ENCODE results near the gene HDAC10. TPM values are rescaled to one million over a fixed set of nuclear protein-coding genes. Genes with fewer than 3 reads are reported as not detected.

Gene HDAC10
- total and polyA plus RNA-seq, 2 experiments from 2014 or later, result 23.8 to 30.2 TPM

GRCh38 chr22:50215297-50216054 lies 35.6 kb downstream of the HDAC10 start:
- H3K9me3 ChIP-seq (ENCODE audit: low read depth), result no peaks in the 10 kb centered on the region
- TF ChIP-seq EZH2 (IDR thresholded peaks at IDR 0.05; ENCODE audit: borderline replicate concordance), result no peak
- TF ChIP-seq CTCF (IDR thresholded peaks at IDR 0.05; ENCODE audit: poor library complexity), result no peak
- TF ChIP-seq EZH2phosphoT487 (IDR thresholded peaks at IDR 0.05; ENCODE audit: low read depth, severe bottlenecking, unreplicated experiment), result no peak
- peaks cover 20% of the 10 kb centered on the region for H4K20me1 ChIP-seq (ENCODE audit: insufficient read depth, poor library complexity, severe bottlenecking)
- no peaks in the 10 kb centered on the region for H3K27me3 ChIP-seq
- H3K9me2 ChIP-seq (replicated peaks; ENCODE audit: insufficient read depth), result no peaks in the 10 kb centered on the region
- peaks cover 34% of the 10 kb centered on the region for H3K79me2 ChIP-seq
- H2AFZ ChIP-seq, result no peak overlapping the region
- WGBS (ENCODE audit: low lambda C conversion rate, missing lambda C conversion rate), result 96% methylated on average over 14 of the region's 17 CpGs
- H3K4me2 ChIP-seq, result no peak overlapping the region
- H3K4me3 ChIP-seq, result no peak overlapping the region
- no peaks in the 10 kb centered on the region for H3K36me3 ChIP-seq (replicated peaks; ENCODE audit: insufficient read depth, low read depth)
- no peak overlapping the region for H3K27ac ChIP-seq
- no peaks in the 10 kb centered on the region for H3K4me1 ChIP-seq (ENCODE audit: insufficient read depth)
- DNase-seq (ENCODE audit: low spot score), result no peak

GRCh38 chr22:50213263-50213662 lies 37.8 kb downstream of the HDAC10 start:
- no peaks in the 10 kb centered on the region for H3K27me3 ChIP-seq
- no peak for DNase-seq (ENCODE audit: low spot score)
- WGBS (ENCODE audit: low lambda C conversion rate, missing lambda C conversion rate), result 97% methylated on average over 9 of the region's 9 CpGs
- no peak overlapping the region for H3K27ac ChIP-seq
- no peaks in the 10 kb centered on the region for H3K9me3 ChIP-seq (ENCODE audit: low read depth)
- no peak for TF ChIP-seq EZH2phosphoT487 (IDR thresholded peaks at IDR 0.05; ENCODE audit: low read depth, severe bottlenecking, unreplicated experiment)
- no peak for TF ChIP-seq CTCF (IDR thresholded peaks at IDR 0.05; ENCODE audit: poor library complexity)
- no peak for TF ChIP-seq EZH2 (IDR thresholded peaks at IDR 0.05; ENCODE audit: borderline replicate concordance)
- peaks cover 28% of the 10 kb centered on the region for H4K20me1 ChIP-seq (ENCODE audit: insufficient read depth, poor library complexity, severe bottlenecking)
- no peaks in the 10 kb centered on the region for H3K4me1 ChIP-seq (ENCODE audit: insufficient read depth)
- H3K4me2 ChIP-seq, result no peak overlapping the region
- no peaks in the 10 kb centered on the region for H3K9me2 ChIP-seq (replicated peaks; ENCODE audit: insufficient read depth)
- H2AFZ ChIP-seq, result no peak overlapping the region
- no peak overlapping the region for H3K4me3 ChIP-seq
- no peaks in the 10 kb centered on the region for H3K36me3 ChIP-seq (replicated peaks; ENCODE audit: insufficient read depth, low read depth)
- H3K79me2 ChIP-seq, result peaks cover 43% of the 10 kb centered on the region

GRCh38 chr22:50211147-50211546 lies 39.9 kb downstream of the HDAC10 start:
- Histone ChIP-seq H3K4me3 (no peak overlapping the region), H3K4me2 (no peak overlapping the region), H3K27ac (no peak overlapping the region), H2AFZ (no peak overlapping the region), H3K9me3 (ENCODE audit: low read depth) (no peaks in the 10 kb centered on the region), H4K20me1 (ENCODE audit: insufficient read depth, poor library complexity, severe bottlenecking) (peaks cover 28% of the 10 kb centered on the region), H3K36me3 (replicated peaks; ENCODE audit: insufficient read depth, low read depth) (no peaks in the 10 kb centered on the region), H3K27me3 (no peaks in the 10 kb centered on the region), H3K9me2 (replicated peaks; ENCODE audit: insufficient read depth) (no peaks in the 10 kb centered on the region), H3K79me2 (peaks cover 50% of the 10 kb centered on the region), H3K4me1 (ENCODE audit: insufficient read depth) (no peaks in the 10 kb centered on the region)
- no peak for DNase-seq (ENCODE audit: low spot score)
- WGBS (ENCODE audit: low lambda C conversion rate, missing lambda C conversion rate), result 96% methylated on average over 14 of the region's 14 CpGs
- TF ChIP-seq CTCF (IDR thresholded peaks at IDR 0.05; ENCODE audit: poor library complexity) (no peak), EZH2phosphoT487 (IDR thresholded peaks at IDR 0.05; ENCODE audit: low read depth, severe bottlenecking, unreplicated experiment) (no peak), EZH2 (IDR thresholded peaks at IDR 0.05; ENCODE audit: borderline replicate concordance) (no peak)
